Measurements from ENCODE around the gene CAMK2A. TPM values are rescaled to one million over a fixed set of nuclear protein-coding genes. Genes with fewer than 3 reads are reported as not detected.

Gene CAMK2A
- not detected for total RNA-seq

GRCh38 chr5:150289551-150290390 lies at the start of gene CAMK2A:
Gene CAMK2A, minus strand, starts transcription at chr5:150289773. Its CDS starts 148 bp downstream, at chr5:150289625.
- ATAC-seq (no peak), DNase-seq (ENCODE audit: low spot score) (no peak)

GRCh38 chr5:150339165-150339564 lies 49.6 kb upstream of the CAMK2A start:
- DNase-seq (ENCODE audit: low spot score) (no peak), ATAC-seq (no peak)

- DNase-seq (ENCODE audit: low spot score), result no peak
Observed at GRCh38 chr5:150338546-150338945, 49.0 kb upstream of the CAMK2A start.

GRCh38 chr5:150335778-150336177 lies 46.2 kb upstream of the CAMK2A start:
- ATAC-seq, result no peak
- DNase-seq (ENCODE audit: low spot score), result no peak

More at GRCh38 chr5:150338546-150338945, 49.0 kb upstream of the CAMK2A start:
- ATAC-seq, result no peak

GRCh38 chr5:150333400-150333799 lies 43.8 kb upstream of the CAMK2A start:
- ATAC-seq (no peak), DNase-seq (ENCODE audit: low spot score) (no peak)

- DNase-seq (ENCODE audit: low spot score) (no peak), ATAC-seq (no peak)
Observed at GRCh38 chr5:150329881-150330876, 40.6 kb upstream of the CAMK2A start.

GRCh38 chr5:150329038-150329437 lies 39.5 kb upstream of the CAMK2A start:
- no peak for ATAC-seq
- DNase-seq (ENCODE audit: low spot score), result no peak

- no peak for ATAC-seq
Observed at GRCh38 chr5:150328515-150328914, 38.9 kb upstream of the CAMK2A start.

GRCh38 chr5:150327139-150327538 lies 37.6 kb upstream of the CAMK2A start:
- DNase-seq (ENCODE audit: low spot score) (no peak), ATAC-seq (no peak)

More at GRCh38 chr5:150328515-150328914, 38.9 kb upstream of the CAMK2A start:
- DNase-seq (ENCODE audit: low spot score), result no peak

- ATAC-seq, result no peak
- DNase-seq (ENCODE audit: low spot score), result no peak
Observed at GRCh38 chr5:150326707-150327106, 37.1 kb upstream of the CAMK2A start.

- ATAC-seq (no peak), DNase-seq (ENCODE audit: low spot score) (no peak)
Observed at GRCh38 chr5:150325426-150325825, 35.9 kb upstream of the CAMK2A start.

- no peak for DNase-seq (ENCODE audit: low spot score)
- no peak for ATAC-seq
Observed at GRCh38 chr5:150323819-150324218, 34.2 kb upstream of the CAMK2A start.

- DNase-seq (ENCODE audit: low spot score) (no peak), ATAC-seq (no peak)
Observed at GRCh38 chr5:150323092-150323491, 33.5 kb upstream of the CAMK2A start.

- no peak for DNase-seq (ENCODE audit: low spot score)
- no peak for ATAC-seq
Observed at GRCh38 chr5:150322202-150322601, 32.6 kb upstream of the CAMK2A start.

GRCh38 chr5:150321784-150322183 lies 32.2 kb upstream of the CAMK2A start:
- ATAC-seq, result no peak
- DNase-seq (ENCODE audit: low spot score), result no peak

GRCh38 chr5:150321211-150321610 lies 31.6 kb upstream of the CAMK2A start:
- no peak for DNase-seq (ENCODE audit: low spot score)
- ATAC-seq, result no peak

- ATAC-seq, result no peak
- DNase-seq (ENCODE audit: low spot score), result no peak
Observed at GRCh38 chr5:150320044-150320613, 30.6 kb upstream of the CAMK2A start.

- DNase-seq (ENCODE audit: low spot score), result no peak
- no peak for ATAC-seq
Observed at GRCh38 chr5:150319484-150319790, 29.9 kb upstream of the CAMK2A start.

GRCh38 chr5:150318613-150319483 lies 29.3 kb upstream of the CAMK2A start:
- ATAC-seq (no peak), DNase-seq (ENCODE audit: low spot score) (no peak)
